SU-DHL-6 (cell line): Measurements from ENCODE around the gene TJP2.

Source experiments
- H2AFZ ChIP-seq: fragments of 200-600 bp; sonication (generic); 2 replicates; pipeline ENCODE4 v1.6.1; 2014; ENCODE audit warnings: low read depth, mild to moderate bottlenecking, moderate library complexity, mixed read lengths, antibody characterized with exemption, low read length; ENCODE audit not compliant: severe bottlenecking
- H3F3A ChIP-seq: fragments of 200-600 bp; shearing (Covaris generic); 2 replicates; pipeline ENCODE4 v1.6.0; 2016; ENCODE audit warnings: antibody characterized with exemption, mild to moderate bottlenecking; ENCODE audit not compliant: insufficient read depth
- H3K27ac ChIP-seq: fragments of 200-600 bp; sonication (generic); 2 replicates; pipeline ENCODE4 v1.5.1; 2016; ENCODE audit warnings: low read depth, mild to moderate bottlenecking, low read length, moderate library complexity, mixed read lengths
- H3K27me3 ChIP-seq: fragments of 200-600 bp; sonication (generic), shearing (Covaris generic); 2 replicates; pipeline ENCODE4 v1.6.0; 2014; ENCODE audit warnings: mild to moderate bottlenecking, low read length
- H3K36me3 ChIP-seq: fragments of 200-600 bp; sonication (generic); 2 replicates; pipeline ENCODE4 v1.6.1; 2014; ENCODE audit warnings: mild to moderate bottlenecking, low read length, mixed read lengths
- H3K4me2 ChIP-seq: fragments of 300-600, 200-600 bp; shearing (Covaris generic), sonication (generic); 2 replicates; pipeline ENCODE4 v1.6.0; 2014; ENCODE audit warnings: low read length, low read depth, mild to moderate bottlenecking; ENCODE audit not compliant: poor library complexity, severe bottlenecking
- H3K4me3 ChIP-seq: fragments of 200-600 bp; sonication (generic); 2 replicates; pipeline ENCODE4 v1.5.1; 2014; ENCODE audit warnings: antibody characterized with exemption, low read length, mild to moderate bottlenecking, mixed read lengths; ENCODE audit not compliant: insufficient read depth, poor library complexity, severe bottlenecking
- H3K79me2 ChIP-seq: fragments of 200-600 bp; sonication (generic); 2 replicates; pipeline ENCODE4 v1.6.1; 2014; ENCODE audit warnings: mild to moderate bottlenecking, low read length, moderate library complexity; ENCODE audit not compliant: insufficient read depth
- H3K9ac ChIP-seq: fragments of 200-600 bp; sonication (generic); 2 replicates; pipeline ENCODE4 v1.7.0; 2014; ENCODE audit warnings: mild to moderate bottlenecking, low read length
- H3K9me2 ChIP-seq: fragments of 200-600 bp; sonication (generic); replicated peaks from 2 replicates; pipeline ENCODE4 v1.6.1; 2014; ENCODE audit warnings: low read length; ENCODE audit not compliant: insufficient read depth
- H3K9me3 ChIP-seq: fragments of 200-600 bp; sonication (generic); 2 replicates; pipeline ENCODE4 v1.6.1; 2014; ENCODE audit warnings: low read length, mixed read lengths; ENCODE audit not compliant: insufficient read depth
- H4K20me1 ChIP-seq: fragments of 200-600 bp; sonication (generic); 2 replicates; pipeline ENCODE4 v1.6.1; 2014; ENCODE audit warnings: low read depth, mild to moderate bottlenecking, antibody characterized with exemption, low read length, moderate library complexity, mixed read lengths
- CTCF ChIP-seq: fragments of 200-600 bp; sonication (generic); IDR thresholded peaks from one replicate; pipeline ENCODE4 v1.5.1; 2017; ENCODE audit warnings: antibody characterized with exemption, mild to moderate bottlenecking, low read length, moderate library complexity; ENCODE audit not compliant: insufficient read depth, poor library complexity, severe bottlenecking
- EZH2phosphoT487 ChIP-seq: fragments of 200-600 bp; sonication (generic), shearing (Covaris generic); conservative IDR thresholded peaks from 2 replicates; pipeline ENCODE4 v1.6.1; 2018; ENCODE audit warnings: mild to moderate bottlenecking, antibody characterized with exemption, low read length, moderate library complexity, mixed read lengths

Gene TJP2

DNA sequence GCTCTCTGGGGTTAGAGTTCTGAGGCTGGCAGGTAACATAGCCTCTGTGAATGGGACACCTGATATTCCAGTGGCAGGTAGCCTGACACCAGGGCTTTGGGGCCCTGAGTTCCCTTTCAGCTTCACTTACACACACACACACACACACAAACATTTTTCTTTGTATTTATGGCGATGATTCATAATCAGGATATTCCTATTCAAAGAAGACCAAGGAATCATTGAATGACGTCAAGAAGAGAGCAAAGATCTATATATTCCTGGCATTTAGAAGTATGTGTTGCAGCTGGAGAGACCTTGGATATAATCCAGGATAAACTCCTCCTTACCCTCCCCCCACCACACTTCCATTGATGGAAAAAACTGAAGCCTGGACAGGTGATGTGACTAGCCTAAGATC is 143.0 kb downstream of the TJP2 start:
- Histone ChIP-seq H3K9me3 (peaks cover 17% of the 10 kb centered on the region; the same call in 1 of the 2 replicates), H3K27ac (no peak overlapping the region), H3K9ac (no peak overlapping the region), H3K27me3 (no peaks in the 10 kb centered on the region), H4K20me1 (no peaks in the 10 kb centered on the region), H3K4me3 (no peak overlapping the region), H3K4me2 (no peak overlapping the region), H3K9me2 (no peaks in the 10 kb centered on the region), H3F3A (no peaks in the 10 kb centered on the region), H2AFZ (no peak overlapping the region), H3K79me2 (no peaks in the 10 kb centered on the region), H3K36me3 (no peaks in the 10 kb centered on the region)
- no peak for TF ChIP-seq EZH2phosphoT487
- TF ChIP-seq CTCF, result no peak

DNA sequence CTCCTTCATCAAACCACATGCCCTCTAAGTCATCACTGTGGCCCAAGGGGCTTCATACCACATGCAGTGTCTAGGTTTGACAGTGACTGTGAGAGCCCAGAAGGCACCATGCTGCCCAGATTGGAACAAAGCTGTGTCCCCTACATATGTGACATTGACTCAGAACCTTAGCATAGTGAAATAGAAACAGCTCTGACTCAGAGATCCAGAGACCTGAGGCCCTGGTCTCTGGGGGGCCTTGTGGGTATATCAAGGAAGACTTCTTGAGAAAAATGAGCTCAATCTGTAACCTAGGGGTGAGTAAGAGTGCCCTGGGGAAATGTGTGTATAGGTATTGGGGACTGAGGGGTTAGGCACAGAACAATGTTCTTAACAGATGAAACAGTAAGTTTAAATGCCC is 143.8 kb downstream of the TJP2 start:
- no peak overlapping the region for H3K4me2 ChIP-seq
- no peak overlapping the region for H3K27ac ChIP-seq
- no peaks in the 10 kb centered on the region for H3F3A ChIP-seq
- peaks cover 8% of the 10 kb centered on the region; the same call in 1 of the 2 replicates for H3K9me3 ChIP-seq
- no peak overlapping the region for H3K9ac ChIP-seq
- no peak overlapping the region for H3K4me3 ChIP-seq
- H3K9me2 ChIP-seq, result no peaks in the 10 kb centered on the region
- H3K79me2 ChIP-seq, result no peaks in the 10 kb centered on the region
- H2AFZ ChIP-seq, result no peak overlapping the region
- no peaks in the 10 kb centered on the region for H3K36me3 ChIP-seq
- H4K20me1 ChIP-seq, result no peaks in the 10 kb centered on the region
- TF ChIP-seq EZH2phosphoT487 (no peak), CTCF (no peak)
- no peaks in the 10 kb centered on the region for H3K27me3 ChIP-seq

DNA sequence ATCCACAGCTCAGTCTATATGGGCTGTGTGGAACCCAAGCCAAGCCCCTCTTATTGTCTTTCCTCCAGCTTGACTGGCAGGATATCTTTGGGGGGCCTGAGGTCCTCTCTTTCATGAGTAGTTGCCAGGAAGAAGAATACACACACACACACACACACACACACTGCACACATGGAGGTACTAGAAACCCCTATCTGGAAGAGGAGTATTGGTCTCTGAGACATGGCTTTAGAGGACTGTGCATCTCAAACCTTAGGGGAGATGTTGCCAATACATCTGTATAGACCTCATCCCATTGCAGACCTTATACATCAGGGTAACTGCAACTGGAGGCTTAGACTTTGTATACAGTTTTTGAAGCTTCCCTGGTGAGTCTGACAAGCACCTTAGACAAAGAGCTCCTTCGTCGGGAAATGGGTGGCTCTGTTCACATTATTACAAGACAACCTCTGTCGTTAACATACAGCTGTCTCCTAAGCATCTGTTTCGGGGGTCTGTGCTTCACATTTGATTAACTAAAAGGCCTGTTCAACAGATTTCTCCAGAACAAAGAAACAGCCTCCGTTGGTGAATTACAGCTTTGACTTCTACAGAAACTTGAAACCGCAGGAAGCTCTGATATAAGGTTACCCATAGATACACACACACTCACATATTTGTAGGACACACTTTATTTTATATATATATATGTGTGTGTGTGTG is 145.4 kb downstream of the TJP2 start:
- no peak overlapping the region for H3K4me2 ChIP-seq
- no peaks in the 10 kb centered on the region for H3K9me2 ChIP-seq
- TF ChIP-seq EZH2phosphoT487 (no peak), CTCF (no peak)
- no peaks in the 10 kb centered on the region for H3K36me3 ChIP-seq
- H3K9me3 ChIP-seq, result no peaks in the 10 kb centered on the region
- H3K9ac ChIP-seq, result no peak overlapping the region
- no peaks in the 10 kb centered on the region for H3F3A ChIP-seq
- no peaks in the 10 kb centered on the region for H3K27me3 ChIP-seq
- H3K4me3 ChIP-seq, result no peak overlapping the region
- H3K27ac ChIP-seq, result no peak overlapping the region
- no peak overlapping the region for H2AFZ ChIP-seq
- no peaks in the 10 kb centered on the region for H3K79me2 ChIP-seq
- H4K20me1 ChIP-seq, result no peaks in the 10 kb centered on the region
